ENCODE results near the gene CLRN3. TPM values are rescaled to one million over a fixed set of nuclear protein-coding genes. Genes with fewer than 3 reads are reported as not detected.

The CLRN3 gene, protein sequence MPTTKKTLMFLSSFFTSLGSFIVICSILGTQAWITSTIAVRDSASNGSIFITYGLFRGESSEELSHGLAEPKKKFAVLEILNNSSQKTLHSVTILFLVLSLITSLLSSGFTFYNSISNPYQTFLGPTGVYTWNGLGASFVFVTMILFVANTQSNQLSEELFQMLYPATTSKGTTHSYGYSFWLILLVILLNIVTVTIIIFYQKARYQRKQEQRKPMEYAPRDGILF
- total RNA-seq: not detected
- polyA plus RNA-seq (2013, experiment 1 of 2): not detected
- polyA plus RNA-seq (2013, experiment 2 of 2): not detected
- long read RNA-seq, experiment 1: 0 reads
- long read RNA-seq, experiment 2: 0 reads
- long read RNA-seq, experiment 3: 0 reads
- long read RNA-seq, experiment 4: 0 reads

GRCh38 chr10:127892743-127893142 lies at the start of gene CLRN3:
Gene CLRN3, minus strand, starts transcription at chr10:127892941. Its CDS starts 157 bp downstream, at chr10:127892784.
- H3K4me1 ChIP-seq (ENCODE audit: control insufficient read depth, insufficient read depth, low read length): no peaks in the 10 kb centered on the region
- no peak within 1 kb of the TSS for H3K4me3 Mint-ChIP-seq
- no peak within 1 kb of the TSS for H3K4me3 ChIP-seq (ENCODE audit: low read length)
- H3K9me3 ChIP-seq (ENCODE audit: control insufficient read depth, low read length): no peaks in the 10 kb centered on the region
- H3K9ac ChIP-seq (ENCODE audit: extremely low read depth, low read length, poor library complexity, severe bottlenecking): no peak within 1 kb of the TSS
- H3K36me3 Mint-ChIP-seq (ENCODE audit: low read depth): no peaks in the 10 kb centered on the region
- H3K4me1 Mint-ChIP-seq: no peaks in the 10 kb centered on the region
- H3K27me3 Mint-ChIP-seq (ENCODE audit: insufficient read depth): peaks cover 1% of the 10 kb centered on the region
- no peaks in the 10 kb centered on the region for H3K36me3 ChIP-seq (ENCODE audit: control insufficient read depth, insufficient read depth, low read length)
- H3K9me3 Mint-ChIP-seq: no peaks in the 10 kb centered on the region
- no peak for DNase-seq
- no peak within 1 kb of the TSS for H3K27ac ChIP-seq (ENCODE audit: low read depth, low read length)
- no peak within 1 kb of the TSS for H3K27ac Mint-ChIP-seq
- H3K27me3 ChIP-seq (ENCODE audit: control insufficient read depth, insufficient read depth, low read length, poor library complexity, severe bottlenecking): no peaks in the 10 kb centered on the region
- TF ChIP-seq CTCF (conservative IDR thresholded peaks at IDR 0.05): no peak

GRCh38 chr10:127940866-127941640 lies 48.3 kb upstream of the CLRN3 start:
- Histone ChIP-seq H3K9me3 (ENCODE audit: control insufficient read depth, low read length) (no peaks in the 10 kb centered on the region), H3K27me3 (ENCODE audit: control insufficient read depth, insufficient read depth, low read length, poor library complexity, severe bottlenecking) (no peaks in the 10 kb centered on the region), H3K4me1 (ENCODE audit: control insufficient read depth, insufficient read depth, low read length) (no peaks in the 10 kb centered on the region), H3K27ac (ENCODE audit: low read depth, low read length) (no peak overlapping the region), H3K36me3 (ENCODE audit: control insufficient read depth, insufficient read depth, low read length) (no peaks in the 10 kb centered on the region), H3K4me3 (ENCODE audit: low read length) (no peak overlapping the region), H3K9ac (ENCODE audit: extremely low read depth, low read length, poor library complexity, severe bottlenecking) (no peak overlapping the region)
- Mint-ChIP-seq H3K27ac (no peak overlapping the region), H3K27me3 (ENCODE audit: insufficient read depth) (peaks cover 8% of the 10 kb centered on the region), H3K4me1 (no peaks in the 10 kb centered on the region), H3K9me3 (no peaks in the 10 kb centered on the region), H3K36me3 (ENCODE audit: low read depth) (no peaks in the 10 kb centered on the region), H3K4me3 (no peak overlapping the region)
- peak; percentile 19 for TF ChIP-seq CTCF (conservative IDR thresholded peaks at IDR 0.05)
- DNase-seq: peak; percentile 32
- 79 to 100% methylated on average over 1 to 6 of the region's 6 CpGs for WGBS, 2 experiments (ENCODE audit: insufficient coverage in 1 of 2, insufficient read length in 1 of 2)

DNA sequence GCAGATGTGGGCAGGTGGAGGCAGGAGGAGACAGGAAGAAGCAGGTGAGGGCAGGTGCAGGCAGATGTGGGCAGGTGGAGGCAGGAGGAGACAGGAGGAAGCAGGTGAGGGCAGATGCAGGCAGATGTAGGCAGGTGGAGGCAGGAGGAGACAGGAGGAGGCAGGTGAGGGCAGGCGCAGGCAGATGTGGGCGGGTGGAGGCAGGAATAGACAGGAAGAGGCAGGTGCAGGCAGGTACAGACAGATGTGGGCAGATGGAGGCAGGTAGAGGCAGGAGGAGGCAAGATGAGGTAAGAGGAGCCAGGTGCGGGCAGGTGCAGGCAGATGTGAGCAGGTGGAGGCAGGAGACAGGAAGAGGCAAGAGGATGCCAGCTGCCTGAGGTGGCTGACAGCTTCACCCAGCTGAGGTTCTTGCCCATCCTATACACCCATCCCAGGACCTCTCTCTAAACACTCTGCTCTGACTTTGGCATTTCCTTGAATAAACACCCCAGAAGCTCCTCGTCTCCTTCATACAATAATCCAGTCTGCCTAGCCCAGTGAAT lies 47.1 kb upstream of the CLRN3 start:
- H3K27me3 Mint-ChIP-seq (ENCODE audit: insufficient read depth): peaks cover 15% of the 10 kb centered on the region
- H3K36me3 Mint-ChIP-seq (ENCODE audit: low read depth): no peaks in the 10 kb centered on the region
- DNase-seq: no peak
- no peaks in the 10 kb centered on the region for H3K9me3 Mint-ChIP-seq
- Histone ChIP-seq H3K27ac (ENCODE audit: low read depth, low read length) (no peak overlapping the region), H3K4me1 (ENCODE audit: control insufficient read depth, insufficient read depth, low read length) (no peaks in the 10 kb centered on the region), H3K27me3 (ENCODE audit: control insufficient read depth, insufficient read depth, low read length, poor library complexity, severe bottlenecking) (no peaks in the 10 kb centered on the region), H3K9ac (ENCODE audit: extremely low read depth, low read length, poor library complexity, severe bottlenecking) (no peak overlapping the region), H3K4me3 (ENCODE audit: low read length) (no peak overlapping the region), H3K9me3 (ENCODE audit: control insufficient read depth, low read length) (no peaks in the 10 kb centered on the region), H3K36me3 (ENCODE audit: control insufficient read depth, insufficient read depth, low read length) (no peaks in the 10 kb centered on the region)
- WGBS, 2 experiments (ENCODE audit: insufficient coverage in 1 of 2, insufficient read length in 1 of 2): 93 to 100% methylated on average over 1 to 4 of the region's 4 CpGs
- TF ChIP-seq CTCF (conservative IDR thresholded peaks at IDR 0.05): no peak
- H3K27ac Mint-ChIP-seq: no peak overlapping the region
- no peaks in the 10 kb centered on the region for H3K4me1 Mint-ChIP-seq
- H3K4me3 Mint-ChIP-seq: no peak overlapping the region
